Adipose tissue (tissue), 3 donors: Measurements from ENCODE around the gene EIF5AL1. TPM values are rescaled to one million over a fixed set of nuclear protein-coding genes. Genes with fewer than 3 reads are reported as not detected.
"Not testable (repeated sequence)": the region's sequence is repeated elsewhere in the genome, so short reads cannot be mapped to it uniquely, and the experiment has no call there.

Experiments
- H3K27ac ChIP-seq: one replicate; pipeline ENCODE4 v1.5.1; 2013; ENCODE audit warnings: low read depth, low read length
- WGBS, 3 donors: extraction: QIAGEN DNeasy Blood & Tissue Kit; methylation state at CpG; one replicate each; pipeline ENCODE4 v1.1.7; 2013; 5-methylcytosine and 5-hydroxymethylcytosine counted together
- polyA plus RNA-seq, 3 donors: library from polyadenylated mRNA; stranded (reverse); fragments of 200-250 nt; gene quantifications; one replicate each; pipeline ENCODE4 v1.2.3, GENCODE V29; 2013
- donor health status: healthy with polysubstance abuse.
- donor health status: Bipolar disorder and iron deficiency.
- donor health status: healthy.

EIF5AL1 gene
- polyA plus RNA-seq, 3 donors, result 0.30 to 0.92 (median 0.45) TPM

DNA sequence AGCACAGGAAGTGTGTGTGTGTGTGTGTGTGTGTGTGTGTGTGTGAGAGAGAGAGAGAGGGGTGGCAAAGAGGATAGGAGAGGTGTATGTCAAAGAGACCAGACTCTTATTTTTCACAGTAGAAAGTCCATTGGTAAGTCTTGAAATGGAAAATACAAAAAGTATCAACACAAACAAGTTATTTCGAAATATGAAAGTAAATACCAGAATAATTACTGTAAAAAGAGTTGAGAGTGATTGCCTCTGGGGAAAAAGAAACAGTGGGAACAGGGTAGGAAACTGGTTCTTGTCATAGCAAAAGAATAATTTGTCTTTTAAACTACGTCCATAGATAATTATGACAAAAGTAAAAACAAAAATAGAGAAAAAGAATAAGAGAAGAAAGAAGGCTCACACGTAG lies 29.0 kb upstream of the EIF5AL1 start:
- no peak overlapping the region for H3K27ac ChIP-seq
- WGBS, 3 donors, result 62 to 80% (median 66%) methylated on average over 3 of the region's 3 CpGs

DNA sequence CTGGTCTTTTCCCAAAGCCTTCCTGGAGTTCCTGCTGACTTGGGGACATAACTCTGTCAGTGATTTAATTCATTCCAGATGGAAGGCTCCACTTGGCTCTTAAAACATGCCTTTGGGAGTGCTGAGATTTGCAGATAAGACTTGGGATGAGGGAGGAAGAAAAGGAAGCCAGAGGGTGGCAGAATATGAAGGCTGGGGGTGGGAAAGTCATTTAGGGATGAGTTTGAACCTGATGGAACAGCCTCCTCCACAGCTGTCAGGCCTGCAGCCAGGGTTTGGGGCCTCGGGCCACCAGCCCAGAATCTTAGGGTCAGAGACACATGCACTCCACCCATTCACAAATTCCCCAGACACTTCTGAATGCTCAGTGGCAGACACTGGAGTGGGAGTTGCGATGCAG lies 28.4 kb upstream of the EIF5AL1 start:
- no peak overlapping the region for H3K27ac ChIP-seq

DNA sequence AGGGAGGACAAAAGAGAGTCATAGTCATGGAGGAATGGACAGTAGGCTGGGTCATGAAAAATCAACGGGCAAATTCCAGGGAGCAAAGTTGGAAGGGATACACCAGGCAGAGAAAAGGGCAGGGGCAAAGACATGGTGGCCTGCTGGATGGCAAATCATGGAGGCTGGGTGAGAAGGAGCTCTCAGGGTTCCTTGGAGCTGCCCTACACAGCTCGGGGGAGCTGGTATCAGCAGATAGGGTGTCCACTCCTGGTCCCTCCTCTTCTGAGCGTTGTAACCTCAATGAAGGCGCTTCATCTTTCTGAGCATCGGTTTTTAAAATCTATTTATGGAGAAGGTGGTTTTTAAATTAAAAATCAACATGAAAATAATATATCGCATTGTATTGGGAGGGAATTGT lies 27.9 kb upstream of the EIF5AL1 start:
- WGBS, 3 donors, result 77 to 88% (median 82%) methylated on average over 6 of the region's 6 CpGs
- no peak overlapping the region for H3K27ac ChIP-seq

More for the DNA sequence above, 28.4 kb upstream of the EIF5AL1 start:
- WGBS, 3 donors, result 48 to 88% (median 53%) methylated on average over 2 of the region's 2 CpGs

DNA sequence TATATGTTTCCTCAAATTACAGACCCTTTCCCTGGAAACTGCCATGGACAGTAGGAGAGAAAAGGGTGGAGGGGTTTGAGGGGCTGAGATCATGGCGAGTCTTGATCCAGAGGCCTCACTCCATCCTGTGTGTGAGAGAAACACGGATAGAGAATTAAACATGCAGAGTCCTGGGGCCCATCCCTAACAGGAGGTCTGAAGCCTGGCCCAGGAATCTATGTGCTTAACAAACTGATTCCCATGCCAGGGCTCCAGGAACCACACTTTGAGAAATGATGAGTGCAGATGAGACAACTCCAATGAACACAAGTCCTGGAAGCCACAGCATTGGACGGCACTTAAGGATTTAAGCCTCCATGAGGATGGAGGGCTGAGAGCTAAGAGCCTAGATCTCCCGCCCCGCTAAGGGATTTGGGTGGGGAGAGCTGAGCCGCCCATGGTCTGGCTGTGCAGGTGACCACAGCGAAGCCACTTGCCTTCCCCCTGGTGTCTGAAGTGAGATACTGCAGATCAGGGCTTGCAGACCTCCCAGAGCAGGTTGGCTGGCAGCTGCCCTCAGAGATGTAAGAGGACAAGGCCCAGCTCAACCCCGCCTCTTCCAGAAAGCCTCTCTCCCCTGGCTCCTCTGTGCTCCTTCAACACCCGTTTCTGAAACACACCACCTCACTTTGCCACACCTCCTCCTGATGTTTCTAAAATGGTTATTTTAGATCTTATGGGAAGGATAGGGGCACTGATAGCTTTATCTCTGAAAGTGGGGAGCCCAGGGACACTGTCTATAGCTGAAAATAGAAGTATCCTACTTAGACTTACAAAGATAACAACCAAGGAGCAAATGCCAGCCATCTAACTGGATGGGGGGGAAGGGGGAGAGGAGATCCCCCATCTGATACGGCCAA lies 24.8 kb upstream of the EIF5AL1 start:
- WGBS, 3 donors, result 46 to 64% (median 57%) methylated on average over 9 to 10 of the region's 10 CpGs
- H3K27ac ChIP-seq, result no peak overlapping the region

DNA sequence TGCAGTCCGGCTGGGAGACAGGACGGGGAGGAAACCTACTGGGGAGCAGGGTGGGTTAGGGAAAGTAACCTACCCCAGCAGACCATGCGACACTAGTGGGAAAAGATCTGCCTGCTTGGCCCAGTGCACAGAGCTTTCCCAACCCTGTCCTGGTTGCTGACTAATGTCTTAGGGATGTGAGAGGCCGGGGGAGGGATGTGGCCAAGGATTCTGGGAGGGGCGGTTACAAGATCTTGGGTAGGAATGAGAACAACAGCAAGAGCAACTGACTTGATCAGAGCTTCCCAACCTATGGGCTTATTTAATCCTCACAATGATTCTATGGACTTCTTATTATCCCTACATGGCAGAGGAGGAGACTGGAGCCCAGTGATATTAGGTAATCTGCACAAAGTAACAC lies 24.0 kb upstream of the EIF5AL1 start:
- no peak overlapping the region for H3K27ac ChIP-seq
- WGBS, 3 donors, result 51 to 90% (median 60%) methylated on average over 5 of the region's 5 CpGs

DNA sequence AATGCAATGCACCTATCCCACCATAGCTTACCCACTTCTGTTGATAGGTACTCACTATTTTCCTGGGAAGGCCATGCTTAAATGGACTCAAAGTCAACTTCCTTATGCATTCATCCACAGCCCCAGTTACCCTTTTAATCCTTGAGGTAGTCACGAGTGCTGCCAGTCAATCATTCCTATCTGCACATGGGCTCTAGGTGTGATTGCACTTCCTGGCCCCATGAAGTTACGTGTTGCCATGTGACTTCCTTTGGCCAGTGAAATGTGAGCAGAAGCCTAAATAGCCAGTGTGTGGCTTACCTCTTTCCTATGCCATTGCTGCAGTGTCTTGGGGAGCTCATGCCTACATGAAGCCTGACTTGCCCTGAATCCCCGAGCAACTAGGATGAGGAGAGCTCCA lies 23.5 kb upstream of the EIF5AL1 start:
- H3K27ac ChIP-seq, result no peak overlapping the region

DNA sequence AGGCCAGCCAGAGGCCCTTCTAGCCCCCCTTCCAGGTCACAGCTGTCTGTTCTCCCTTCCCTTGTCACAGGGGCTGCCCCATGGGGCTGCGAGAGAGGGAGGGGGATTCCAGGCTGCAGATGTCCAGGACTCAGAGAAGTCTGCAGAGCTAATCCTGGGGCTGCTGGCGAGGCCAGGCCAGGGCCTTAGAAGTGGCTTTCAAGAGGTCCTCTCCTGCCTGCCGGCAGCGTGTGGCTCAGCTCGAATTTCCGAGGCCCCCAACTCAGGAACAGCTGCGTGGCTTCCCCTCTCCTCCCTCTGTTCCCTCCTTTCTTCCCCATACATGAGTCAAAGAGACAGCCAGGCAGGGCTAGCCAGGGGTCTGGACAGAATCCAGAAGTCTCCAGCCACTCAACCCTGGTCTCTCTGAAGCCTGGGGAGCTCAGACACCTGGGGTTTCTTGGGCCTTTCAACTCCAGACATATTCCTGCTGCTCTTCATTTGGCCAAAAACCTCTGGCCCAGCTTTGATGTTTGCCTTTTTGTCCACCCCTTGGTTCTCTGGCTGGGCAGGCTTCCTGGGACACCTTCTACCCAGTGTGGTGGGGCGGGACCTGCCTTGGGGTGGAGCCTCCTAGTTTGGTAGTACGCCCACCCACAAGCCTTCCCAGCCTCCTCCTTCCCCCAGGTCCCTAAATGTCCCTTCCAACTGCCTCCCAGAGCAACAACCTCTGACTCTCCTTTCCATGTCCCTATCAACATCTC lies 21.8 kb upstream of the EIF5AL1 start:
- WGBS, 3 donors, result 65 to 77% (median 68%) methylated on average over 9 of the region's 9 CpGs
- H3K27ac ChIP-seq, result no peak overlapping the region

More for the DNA sequence above, 23.5 kb upstream of the EIF5AL1 start:
- 58 to 75% (median 61%) methylated on average over 3 of the region's 3 CpGs for WGBS, 3 donors

DNA sequence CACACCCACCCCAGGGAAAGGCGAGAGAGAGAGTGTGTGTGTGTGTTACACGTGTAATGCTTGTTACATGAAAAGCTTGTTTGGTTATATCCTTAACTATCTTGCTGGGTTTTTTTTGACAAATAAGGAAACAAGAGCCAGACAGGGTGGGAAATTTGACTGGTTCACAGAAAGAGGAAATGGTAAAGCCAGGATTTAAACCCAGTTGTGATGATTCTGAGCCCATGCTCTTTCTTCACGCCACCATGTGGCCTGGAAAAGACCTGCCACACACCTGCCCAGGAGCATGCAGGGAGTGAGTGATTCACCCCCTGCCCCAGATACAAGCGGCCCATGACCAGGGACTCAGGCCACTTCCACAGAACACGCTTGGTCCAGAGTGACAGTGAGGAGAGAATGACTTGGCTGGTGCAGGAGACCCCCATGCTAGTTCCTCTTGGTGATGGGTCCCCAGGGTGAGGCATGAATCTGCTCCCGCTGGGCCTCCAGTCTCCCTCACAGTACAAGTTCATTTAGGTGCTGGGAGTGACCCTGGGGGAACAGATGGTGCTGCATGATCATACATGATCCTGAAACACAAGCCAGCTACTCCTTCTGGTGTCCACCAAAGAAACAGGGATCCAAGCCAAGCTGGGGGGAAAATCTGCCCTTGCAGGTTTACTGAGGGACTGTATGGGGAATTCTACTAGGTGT lies 21.0 kb upstream of the EIF5AL1 start:
- 77 to 91% (median 83%) methylated on average over 6 of the region's 6 CpGs for WGBS, 3 donors
- H3K27ac ChIP-seq, result no peak overlapping the region

DNA sequence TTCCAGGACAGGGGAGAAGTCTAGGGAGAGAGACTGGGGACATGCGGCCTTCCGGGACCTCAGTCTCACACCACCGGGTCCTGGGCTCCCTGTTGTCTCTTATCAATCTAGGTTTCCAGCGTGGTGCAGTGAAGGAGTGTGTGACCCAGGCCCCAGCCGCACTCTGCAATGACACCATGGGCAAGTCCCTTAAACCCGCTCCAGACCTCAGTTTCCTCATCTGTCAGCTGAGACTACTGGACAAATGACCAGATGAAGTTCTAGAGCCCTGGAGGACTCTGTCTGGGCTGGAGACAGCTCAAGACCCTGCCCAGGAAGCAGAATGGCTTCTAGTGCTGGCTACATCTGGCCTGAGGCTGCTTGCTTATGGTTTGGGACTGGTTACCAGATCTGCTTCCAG lies 20.1 kb upstream of the EIF5AL1 start:
- no peak overlapping the region for H3K27ac ChIP-seq
- 97 to 99% (median 98%) methylated on average over 6 of the region's 6 CpGs for WGBS, 3 donors

DNA sequence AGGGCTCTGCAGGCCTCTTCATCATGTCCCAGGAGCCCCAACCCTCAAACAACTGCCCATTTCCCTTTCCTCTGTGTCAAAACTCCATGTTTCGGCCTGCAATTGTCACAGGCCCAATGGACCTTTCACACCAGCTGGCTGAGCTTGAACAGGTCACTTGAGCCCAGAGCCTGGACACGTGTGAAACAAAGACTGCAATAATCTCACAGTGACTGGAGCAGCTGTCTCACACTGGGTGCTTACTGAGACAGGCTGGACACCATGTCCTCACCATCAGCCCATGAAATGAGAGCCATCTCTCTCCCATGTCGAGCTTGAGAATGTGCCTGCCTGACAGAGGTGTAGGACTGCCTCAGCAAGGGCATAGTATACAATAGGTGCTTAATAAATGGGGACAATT lies 19.5 kb upstream of the EIF5AL1 start:
- no peak overlapping the region for H3K27ac ChIP-seq
- 68 to 77% (median 73%) methylated on average over 3 of the region's 3 CpGs for WGBS, 3 donors

DNA sequence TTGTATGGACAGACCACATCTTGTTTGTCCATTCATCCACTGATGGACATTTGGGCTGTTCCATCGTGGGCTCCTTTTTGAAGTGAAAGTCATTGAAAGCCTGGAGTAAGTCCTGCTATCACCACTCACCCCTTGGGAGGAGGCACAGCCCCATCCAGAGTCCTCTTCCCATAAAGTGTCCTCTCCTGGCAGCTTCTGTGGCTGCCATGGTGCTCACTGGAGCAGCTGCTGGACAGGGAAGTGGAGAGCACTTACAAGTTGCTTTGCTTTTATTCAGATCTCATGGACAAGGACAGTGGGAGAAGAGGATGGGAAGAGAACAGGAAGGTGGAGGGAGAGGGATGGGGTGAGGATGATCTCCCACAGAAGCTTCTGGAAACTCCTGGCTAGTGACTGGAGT lies 18.5 kb upstream of the EIF5AL1 start:
- H3K27ac ChIP-seq, result no peak overlapping the region
- 85 to 95% (median 91%) methylated on average over 1 of the region's 1 CpG for WGBS, 3 donors

DNA sequence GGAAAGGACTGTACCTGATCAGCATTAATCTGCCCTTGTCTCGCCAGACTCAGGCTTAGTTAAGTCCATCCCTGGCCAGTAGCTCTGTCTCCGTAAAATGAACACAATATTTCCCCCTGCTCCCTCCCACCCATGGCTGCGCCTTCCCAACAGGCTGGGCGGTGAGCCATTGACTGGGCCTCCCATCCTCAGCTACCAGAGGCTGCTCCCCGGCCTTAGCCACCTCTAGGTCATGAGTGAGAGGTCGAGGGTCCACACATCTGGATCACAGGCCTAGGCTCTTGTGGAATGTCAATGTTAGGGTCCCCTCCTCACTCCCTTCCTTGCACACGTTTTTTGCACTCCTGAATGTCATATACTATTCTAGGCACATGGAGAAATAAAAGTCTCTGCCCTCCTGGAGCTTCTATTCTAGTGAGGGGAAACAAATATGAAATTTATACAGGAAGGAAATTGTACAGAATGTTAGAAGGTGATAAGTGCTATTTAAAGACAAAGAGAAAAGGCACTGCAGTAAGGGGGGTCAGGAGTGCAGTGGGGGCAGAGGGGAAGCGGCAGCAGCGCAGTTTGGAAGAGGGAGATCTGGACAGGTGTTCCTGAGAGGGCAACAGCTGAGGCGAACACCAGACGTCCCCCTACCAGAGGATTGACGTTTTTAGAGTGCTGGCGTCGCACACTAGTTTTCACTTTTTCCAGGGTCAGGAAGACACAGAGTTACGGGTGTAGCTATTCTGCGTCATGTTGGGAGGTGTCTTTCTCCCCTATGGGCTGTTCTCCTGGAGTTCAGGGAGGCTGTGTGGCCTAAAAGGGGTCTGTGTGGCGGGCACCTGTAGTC lies 17.2 kb upstream of the EIF5AL1 start:
- no peak overlapping the region for H3K27ac ChIP-seq
- 67 to 81% (median 73%) methylated on average over 17 of the region's 17 CpGs for WGBS, 3 donors

DNA sequence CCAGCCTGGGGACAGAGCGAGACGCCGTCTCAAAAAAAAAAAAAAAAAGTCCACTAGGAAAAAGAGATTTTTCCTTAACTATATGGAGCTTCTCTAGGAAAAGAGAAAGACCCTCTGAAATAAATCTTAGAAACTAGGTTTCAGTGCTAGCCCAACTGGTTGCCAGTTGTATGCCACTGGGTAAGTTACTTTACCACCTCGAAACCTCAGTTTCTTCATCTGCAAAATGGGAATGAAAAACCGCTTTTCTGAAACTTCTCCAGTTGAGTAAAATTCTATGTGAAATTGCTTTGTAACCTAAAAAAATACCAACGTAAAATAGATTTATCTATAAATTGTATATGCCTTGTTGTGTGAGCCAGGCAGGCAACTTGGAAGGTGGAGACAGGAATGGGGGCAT lies 16.5 kb upstream of the EIF5AL1 start:
- WGBS, 3 donors, result 69 to 89% (median 82%) methylated on average over 6 of the region's 6 CpGs
- no peak overlapping the region for H3K27ac ChIP-seq

DNA sequence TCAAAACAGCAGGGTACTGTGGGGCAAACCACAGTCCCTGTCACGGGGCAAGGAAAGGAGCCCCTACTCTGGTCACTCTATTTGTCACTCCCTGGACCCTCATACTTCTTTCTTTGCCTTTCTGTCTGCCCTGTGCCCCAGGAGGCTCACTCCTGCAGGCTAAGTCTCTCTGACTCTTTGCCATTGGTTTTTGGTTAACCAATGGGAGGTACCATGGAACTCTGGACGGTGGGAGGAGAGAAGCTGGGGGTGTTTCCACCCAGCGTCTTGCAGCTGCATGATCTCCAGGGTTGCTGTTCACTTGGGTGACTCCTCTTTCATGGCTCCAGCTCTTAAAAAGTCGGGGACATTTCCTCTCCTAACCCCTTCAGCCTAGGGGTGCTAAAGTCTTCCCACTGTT lies 15.4 kb upstream of the EIF5AL1 start:
- WGBS, 3 donors, result 56 to 72% (median 62%) methylated on average over 4 of the region's 4 CpGs
- no peak overlapping the region for H3K27ac ChIP-seq

DNA sequence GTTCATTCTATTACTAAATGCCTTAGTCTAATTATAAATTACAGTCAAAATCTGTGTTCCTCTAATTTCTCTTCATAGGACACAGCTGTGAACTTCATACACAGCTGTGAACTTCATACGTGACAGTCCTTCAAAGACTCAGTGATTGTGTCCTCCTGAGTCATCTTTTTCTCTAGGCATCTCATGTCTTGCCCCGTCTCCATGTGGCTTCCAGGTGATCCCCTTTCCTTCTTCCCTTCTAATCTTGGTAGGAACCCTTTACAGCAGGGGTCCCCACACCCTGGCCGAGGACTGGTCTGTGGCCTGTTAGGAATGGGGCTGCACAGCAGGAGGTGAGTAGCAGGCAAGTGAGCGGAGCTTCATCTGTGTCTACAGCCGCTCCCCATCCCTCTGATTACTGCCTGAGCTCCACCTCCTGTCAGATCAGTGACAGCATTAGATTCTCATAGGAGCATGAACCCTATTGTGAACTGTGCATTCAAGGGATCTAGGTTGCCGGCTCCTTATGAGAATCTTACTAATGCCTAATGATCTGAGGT lies 14.0 kb upstream of the EIF5AL1 start:
- no peak overlapping the region for H3K27ac ChIP-seq
- WGBS, 3 donors, result 82 to 92% (median 89%) methylated on average over 6 of the region's 6 CpGs

DNA sequence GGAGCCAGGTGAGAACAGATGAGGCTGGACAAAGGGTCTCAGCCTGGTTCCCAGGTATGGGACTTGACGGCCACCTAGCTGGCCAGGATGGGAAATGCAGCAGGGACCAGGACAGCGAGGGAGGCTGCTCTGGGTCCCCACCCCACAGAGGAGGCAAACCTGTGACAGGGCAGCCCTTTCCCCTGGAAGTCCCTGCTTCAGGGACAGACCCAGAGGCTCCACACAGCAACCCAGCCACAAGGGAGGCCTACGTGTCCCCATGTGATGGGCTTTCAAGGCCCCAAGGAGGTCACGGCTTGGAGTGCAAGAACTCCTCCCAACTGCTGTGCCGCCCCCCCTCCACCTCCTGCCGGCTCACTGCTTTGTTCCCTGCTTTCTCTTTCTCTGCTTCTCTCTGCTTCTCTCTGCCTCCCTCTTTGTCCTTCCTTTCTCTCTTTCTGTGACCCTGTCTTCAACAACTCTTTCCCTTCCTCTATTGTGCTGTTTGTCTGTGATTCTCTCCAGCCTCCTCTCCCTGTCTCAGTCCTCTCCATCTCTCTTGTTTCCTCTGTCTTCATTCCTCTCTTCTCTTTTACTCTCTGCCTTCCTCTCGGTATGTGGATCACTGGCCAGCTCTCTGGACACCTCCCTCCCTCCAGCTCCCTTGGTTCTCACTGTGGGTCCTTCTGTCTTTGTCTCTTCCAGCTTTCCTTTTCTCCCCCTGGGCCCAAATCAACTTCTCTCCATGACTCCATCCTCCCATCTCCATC lies 9.6 kb upstream of the EIF5AL1 start:
- 35 to 51% (median 49%) methylated on average over 6 to 7 of the region's 7 CpGs for WGBS, 3 donors
- H3K27ac ChIP-seq, result no peak overlapping the region

DNA sequence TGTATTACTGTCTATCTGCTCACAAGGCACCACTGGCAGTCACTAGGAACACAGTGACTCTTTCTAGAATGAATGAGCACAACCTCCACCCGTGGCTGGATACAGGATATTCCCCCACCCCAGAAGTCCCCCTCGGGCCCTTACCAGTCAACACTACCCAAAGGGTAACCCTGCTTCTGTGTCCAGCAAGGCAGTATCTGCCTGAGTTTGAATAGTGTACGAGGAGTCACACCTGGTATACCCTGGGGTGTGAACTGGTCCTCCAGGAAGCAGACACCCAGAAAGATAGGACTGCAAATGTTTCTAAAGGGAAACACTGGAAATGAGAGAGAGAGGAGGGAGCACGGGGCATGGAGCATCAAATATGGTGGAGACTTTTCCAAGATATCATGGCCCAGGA lies 8.5 kb upstream of the EIF5AL1 start:
- H3K27ac ChIP-seq, result not testable (repeated sequence)
- WGBS, 3 donors, result 81 to 85% (median 82%) methylated on average over 4 of the region's 4 CpGs
